GM21390 (cell line): ENCODE results near the gene CSN1S1.

Experiments used
- ATAC-seq: cut with Tn5 transposase; IDR thresholded peaks from one replicate; pipeline ENCODE4 v1.9.1; 2021; ENCODE audit not compliant: unreplicated experiment

CSN1S1 gene

DNA sequence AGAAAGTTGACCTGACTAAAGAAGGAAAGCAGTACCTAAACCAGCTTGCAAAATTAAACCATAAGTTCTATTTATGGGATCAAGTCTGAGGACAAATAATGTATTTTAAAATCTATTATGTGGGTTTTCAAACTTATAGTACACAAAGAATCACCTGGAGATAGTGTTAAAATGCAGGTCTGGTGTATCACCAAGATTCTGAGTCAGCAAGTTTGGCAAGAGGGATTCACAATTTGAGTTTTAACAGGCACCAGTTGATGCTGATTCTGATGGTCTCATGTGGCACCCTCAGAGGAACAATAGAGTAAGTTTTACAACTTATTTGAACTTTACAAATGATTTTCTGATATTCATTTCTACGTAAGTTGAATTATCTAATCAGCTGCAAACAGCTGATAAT is 55.8 kb downstream of the CSN1S1 start:
- ATAC-seq: no peak

DNA sequence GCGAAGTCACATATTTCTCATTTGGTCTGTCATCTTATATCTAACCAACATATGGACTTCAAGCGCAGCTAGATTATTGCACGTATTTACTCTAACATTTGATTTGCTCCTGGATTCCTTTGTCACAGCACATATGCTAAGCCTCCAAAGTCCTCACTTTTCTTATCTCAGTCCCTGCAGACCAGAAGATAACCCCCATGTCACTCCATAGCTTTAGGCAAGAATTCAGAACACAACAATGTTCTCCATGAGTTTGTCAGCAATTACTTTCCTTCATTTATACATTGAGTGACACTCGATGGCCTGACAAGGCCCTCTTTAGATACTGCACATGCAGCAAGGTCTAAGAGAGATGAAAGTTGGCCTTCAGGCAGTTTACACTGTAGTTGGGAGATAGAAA is 60.1 kb downstream of the CSN1S1 start:
- ATAC-seq: no peak

DNA sequence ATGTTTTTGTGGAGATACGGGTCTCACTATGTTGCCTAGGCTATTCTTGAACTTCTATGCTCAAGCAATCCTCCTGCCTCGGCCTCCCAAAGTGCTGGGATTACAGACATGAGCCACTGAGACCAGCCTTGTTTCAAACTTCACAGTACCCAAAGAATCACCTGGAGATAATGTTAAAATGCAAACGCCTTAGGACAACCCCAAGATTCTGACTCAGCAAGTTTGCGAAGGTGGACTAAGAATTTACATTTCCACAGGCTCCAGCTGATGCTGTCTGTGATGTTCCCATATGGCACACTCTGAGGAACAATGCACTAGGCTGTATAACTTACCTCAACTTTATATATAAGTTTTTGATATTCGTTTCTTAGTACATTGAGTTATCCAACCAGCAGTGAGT is 63.9 kb downstream of the CSN1S1 start:
- no peak for ATAC-seq

DNA sequence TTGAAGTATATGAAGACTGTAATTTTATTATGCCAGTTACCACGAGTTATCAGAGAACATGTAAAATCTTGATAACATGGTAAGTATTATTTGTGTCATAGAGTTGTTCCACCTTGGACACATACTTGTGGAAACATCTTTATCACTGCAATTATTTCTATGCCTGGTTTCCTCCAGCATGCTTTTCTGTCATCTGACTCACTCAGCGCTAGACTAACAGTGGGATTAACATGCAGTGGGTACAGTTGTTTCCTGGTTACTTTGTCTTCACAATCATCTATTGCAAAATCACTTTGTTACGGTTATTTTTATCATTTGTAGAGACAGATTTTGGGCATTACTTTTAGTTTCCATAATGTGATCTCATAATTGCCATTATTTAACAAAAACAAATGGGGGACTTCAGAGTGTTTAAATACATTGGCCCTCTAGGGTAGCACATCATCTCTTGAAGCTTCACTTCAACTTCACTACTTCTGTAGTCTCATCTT is 64.7 kb downstream of the CSN1S1 start, which contains the start of gene STATH:
TSS of gene STATH (plus strand) at position 441 of the 491 bp plus-strand sequence. CDS start 2,472 bp downstream, outside the sequence.
- ATAC-seq: no peak
